ENCODE data around the gene NOL3. TPM values are rescaled to one million over a fixed set of nuclear protein-coding genes. Genes with fewer than 3 reads are reported as not detected.

NOL3 gene
- total and polyA plus RNA-seq, 2 of the 13 experiments (the other 11 are each of a cell fraction or from before 2014, with no cell fraction given), result 5.7 to 20.5 TPM

DNA sequence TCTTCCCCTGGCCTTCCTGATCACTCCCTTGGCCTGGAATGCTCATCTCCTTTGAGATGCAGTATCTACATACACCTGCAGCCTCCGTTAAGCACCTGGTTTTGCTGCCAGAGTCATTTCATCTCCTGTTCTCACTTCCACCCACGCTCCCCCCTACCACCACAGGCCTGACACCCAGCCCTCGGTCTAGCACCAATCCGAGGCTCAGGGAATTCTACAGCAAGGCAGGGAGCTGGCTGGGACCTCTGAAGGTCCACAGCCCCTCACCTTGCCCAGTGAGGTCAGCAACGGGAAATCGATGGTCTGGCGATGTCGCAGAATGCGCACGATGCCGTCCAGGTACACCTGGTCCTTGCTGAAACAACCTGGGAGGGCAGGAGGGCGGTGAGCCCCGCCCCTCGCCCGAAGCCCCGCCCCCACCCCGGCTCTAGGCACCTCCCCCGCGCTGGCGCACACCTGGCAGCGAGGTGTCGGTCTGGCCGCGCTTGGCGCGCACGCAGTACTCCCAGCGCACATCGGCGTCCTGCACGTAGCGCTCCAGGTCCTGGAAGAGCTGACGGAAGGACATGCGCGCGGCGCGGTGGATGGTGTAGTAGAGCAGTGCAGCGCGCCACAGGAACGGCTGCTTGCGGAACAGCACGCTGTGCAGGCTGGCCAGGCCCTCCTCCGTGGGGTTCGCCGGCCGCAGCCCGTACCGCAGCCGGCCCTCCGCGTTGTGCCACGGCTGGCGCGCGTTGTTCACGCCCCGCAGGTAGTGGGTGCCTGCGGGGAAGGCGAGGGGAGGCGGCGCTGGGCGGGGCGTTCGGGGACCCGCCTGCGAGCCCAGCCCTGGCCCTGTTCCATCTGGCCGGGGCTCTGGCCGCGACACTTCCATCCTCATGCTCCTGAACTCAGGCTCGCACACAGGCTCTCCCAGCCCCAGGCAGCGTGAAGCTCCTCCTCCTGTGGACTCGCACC, 7.7 kb downstream of the NOL3 start (continued):
- TF ChIP-seq, protein P1, sequence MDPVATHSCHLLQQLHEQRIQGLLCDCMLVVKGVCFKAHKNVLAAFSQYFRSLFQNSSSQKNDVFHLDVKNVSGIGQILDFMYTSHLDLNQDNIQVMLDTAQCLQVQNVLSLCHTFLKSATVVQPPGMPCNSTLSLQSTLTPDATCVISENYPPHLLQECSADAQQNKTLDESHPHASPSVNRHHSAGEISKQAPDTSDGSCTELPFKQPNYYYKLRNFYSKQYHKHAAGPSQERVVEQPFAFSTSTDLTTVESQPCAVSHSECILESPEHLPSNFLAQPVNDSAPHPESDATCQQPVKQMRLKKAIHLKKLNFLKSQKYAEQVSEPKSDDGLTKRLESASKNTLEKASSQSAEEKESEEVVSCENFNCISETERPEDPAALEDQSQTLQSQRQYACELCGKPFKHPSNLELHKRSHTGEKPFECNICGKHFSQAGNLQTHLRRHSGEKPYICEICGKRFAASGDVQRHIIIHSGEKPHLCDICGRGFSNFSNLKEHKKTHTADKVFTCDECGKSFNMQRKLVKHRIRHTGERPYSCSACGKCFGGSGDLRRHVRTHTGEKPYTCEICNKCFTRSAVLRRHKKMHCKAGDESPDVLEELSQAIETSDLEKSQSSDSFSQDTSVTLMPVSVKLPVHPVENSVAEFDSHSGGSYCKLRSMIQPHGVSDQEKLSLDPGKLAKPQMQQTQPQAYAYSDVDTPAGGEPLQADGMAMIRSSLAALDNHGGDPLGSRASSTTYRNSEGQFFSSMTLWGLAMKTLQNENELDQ (CRISPR knock-in tag; IDR thresholded peaks at IDR 0.05; ENCODE audit: borderline replicate concordance), result no peak
- TF ChIP-seq XRCC5 (optimal IDR thresholded peaks at IDR 0.05; ENCODE audit: low read length) (no peak), ZNF343 (CRISPR knock-in tag; IDR thresholded peaks at IDR 0.05) (peak; percentile 62; the same call in 1 of the 2 replicates), SAP130 (CRISPR knock-in tag; IDR thresholded peaks at IDR 0.05; ENCODE audit: low read depth) (peak; percentile 80), ZNF878 (CRISPR knock-in tag; IDR thresholded peaks at IDR 0.05) (no peak), ZFP36 (IDR thresholded peaks at IDR 0.05; ENCODE audit: borderline replicate concordance, low read depth, low read length, partially characterized antibody) (no peak), JUN (CRISPR knock-in tag; IDR thresholded peaks at IDR 0.05) (no peak), ZNF430 (CRISPR knock-in tag; IDR thresholded peaks at IDR 0.05) (no peak; the same call in 1 of the 2 replicates), ZNF30 (CRISPR knock-in tag; IDR thresholded peaks at IDR 0.05) (no peak), NKX3-1 (CRISPR knock-in tag; IDR thresholded peaks at IDR 0.05) (no peak), HMG20B (CRISPR knock-in tag; conservative IDR thresholded peaks at IDR 0.05) (no peak)
- TF ChIP-seq, protein P2, sequence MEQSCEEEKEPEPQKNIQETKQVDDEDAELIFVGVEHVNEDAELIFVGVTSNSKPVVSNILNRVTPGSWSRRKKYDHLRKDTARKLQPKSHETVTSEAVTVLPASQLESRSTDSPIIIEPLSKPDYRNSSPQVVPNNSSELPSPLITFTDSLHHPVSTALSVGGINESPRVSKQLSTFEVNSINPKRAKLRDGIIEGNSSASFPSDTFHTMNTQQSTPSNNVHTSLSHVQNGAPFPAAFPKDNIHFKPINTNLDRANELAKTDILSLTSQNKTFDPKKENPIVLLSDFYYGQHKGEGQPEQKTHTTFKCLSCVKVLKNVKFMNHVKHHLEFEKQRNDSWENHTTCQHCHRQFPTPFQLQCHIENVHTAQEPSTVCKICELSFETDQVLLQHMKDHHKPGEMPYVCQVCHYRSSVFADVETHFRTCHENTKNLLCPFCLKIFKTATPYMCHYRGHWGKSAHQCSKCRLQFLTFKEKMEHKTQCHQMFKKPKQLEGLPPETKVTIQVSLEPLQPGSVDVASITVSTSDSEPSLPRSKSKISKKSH (CRISPR knock-in tag; IDR thresholded peaks at IDR 0.05; ENCODE audit: borderline replicate concordance), result peak; percentile 74
- TF ChIP-seq, protein P3, sequence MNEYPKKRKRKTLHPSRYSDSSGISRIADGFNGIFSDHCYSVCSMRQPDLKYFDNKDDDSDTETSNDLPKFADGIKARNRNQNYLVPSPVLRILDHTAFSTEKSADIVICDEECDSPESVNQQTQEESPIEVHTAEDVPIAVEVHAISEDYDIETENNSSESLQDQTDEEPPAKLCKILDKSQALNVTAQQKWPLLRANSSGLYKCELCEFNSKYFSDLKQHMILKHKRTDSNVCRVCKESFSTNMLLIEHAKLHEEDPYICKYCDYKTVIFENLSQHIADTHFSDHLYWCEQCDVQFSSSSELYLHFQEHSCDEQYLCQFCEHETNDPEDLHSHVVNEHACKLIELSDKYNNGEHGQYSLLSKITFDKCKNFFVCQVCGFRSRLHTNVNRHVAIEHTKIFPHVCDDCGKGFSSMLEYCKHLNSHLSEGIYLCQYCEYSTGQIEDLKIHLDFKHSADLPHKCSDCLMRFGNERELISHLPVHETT (CRISPR knock-in tag; conservative IDR thresholded peaks at IDR 0.05), result no peak
- TF ChIP-seq, protein P4, sequence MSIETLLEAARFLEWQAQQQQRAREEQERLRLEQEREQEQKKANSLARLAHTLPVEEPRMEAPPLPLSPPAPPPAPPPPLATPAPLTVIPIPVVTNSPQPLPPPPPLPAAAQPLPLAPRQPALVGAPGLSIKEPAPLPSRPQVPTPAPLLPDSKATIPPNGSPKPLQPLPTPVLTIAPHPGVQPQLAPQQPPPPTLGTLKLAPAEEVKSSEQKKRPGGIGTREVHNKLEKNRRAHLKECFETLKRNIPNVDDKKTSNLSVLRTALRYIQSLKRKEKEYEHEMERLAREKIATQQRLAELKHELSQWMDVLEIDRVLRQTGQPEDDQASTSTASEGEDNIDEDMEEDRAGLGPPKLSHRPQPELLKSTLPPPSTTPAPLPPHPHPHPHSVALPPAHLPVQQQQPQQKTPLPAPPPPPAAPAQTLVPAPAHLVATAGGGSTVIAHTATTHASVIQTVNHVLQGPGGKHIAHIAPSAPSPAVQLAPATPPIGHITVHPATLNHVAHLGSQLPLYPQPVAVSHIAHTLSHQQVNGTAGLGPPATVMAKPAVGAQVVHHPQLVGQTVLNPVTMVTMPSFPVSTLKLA (IDR thresholded peaks at IDR 0.05), result no peak
- TF ChIP-seq, protein P5, sequence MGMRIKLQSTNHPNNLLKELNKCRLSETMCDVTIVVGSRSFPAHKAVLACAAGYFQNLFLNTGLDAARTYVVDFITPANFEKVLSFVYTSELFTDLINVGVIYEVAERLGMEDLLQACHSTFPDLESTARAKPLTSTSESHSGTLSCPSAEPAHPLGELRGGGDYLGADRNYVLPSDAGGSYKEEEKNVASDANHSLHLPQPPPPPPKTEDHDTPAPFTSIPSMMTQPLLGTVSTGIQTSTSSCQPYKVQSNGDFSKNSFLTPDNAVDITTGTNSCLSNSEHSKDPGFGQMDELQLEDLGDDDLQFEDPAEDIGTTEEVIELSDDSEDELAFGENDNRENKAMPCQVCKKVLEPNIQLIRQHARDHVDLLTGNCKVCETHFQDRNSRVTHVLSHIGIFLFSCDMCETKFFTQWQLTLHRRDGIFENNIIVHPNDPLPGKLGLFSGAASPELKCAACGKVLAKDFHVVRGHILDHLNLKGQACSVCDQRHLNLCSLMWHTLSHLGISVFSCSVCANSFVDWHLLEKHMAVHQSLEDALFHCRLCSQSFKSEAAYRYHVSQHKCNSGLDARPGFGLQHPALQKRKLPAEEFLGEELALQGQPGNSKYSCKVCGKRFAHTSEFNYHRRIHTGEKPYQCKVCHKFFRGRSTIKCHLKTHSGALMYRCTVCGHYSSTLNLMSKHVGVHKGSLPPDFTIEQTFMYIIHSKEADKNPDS (CRISPR knock-in tag; IDR thresholded peaks at IDR 0.05), result no peak
- TF ChIP-seq, protein P6, sequence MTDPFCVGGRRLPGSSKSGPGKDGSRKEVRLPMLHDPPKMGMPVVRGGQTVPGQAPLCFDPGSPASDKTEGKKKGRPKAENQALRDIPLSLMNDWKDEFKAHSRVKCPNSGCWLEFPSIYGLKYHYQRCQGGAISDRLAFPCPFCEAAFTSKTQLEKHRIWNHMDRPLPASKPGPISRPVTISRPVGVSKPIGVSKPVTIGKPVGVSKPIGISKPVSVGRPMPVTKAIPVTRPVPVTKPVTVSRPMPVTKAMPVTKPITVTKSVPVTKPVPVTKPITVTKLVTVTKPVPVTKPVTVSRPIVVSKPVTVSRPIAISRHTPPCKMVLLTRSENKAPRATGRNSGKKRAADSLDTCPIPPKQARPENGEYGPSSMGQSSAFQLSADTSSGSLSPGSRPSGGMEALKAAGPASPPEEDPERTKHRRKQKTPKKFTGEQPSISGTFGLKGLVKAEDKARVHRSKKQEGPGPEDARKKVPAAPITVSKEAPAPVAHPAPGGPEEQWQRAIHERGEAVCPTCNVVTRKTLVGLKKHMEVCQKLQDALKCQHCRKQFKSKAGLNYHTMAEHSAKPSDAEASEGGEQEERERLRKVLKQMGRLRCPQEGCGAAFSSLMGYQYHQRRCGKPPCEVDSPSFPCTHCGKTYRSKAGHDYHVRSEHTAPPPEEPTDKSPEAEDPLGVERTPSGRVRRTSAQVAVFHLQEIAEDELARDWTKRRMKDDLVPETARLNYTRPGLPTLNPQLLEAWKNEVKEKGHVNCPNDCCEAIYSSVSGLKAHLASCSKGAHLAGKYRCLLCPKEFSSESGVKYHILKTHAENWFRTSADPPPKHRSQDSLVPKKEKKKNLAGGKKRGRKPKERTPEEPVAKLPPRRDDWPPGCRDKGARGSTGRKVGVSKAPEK (CRISPR knock-in tag; IDR thresholded peaks at IDR 0.05; ENCODE audit: borderline replicate concordance), result no peak
